CD4-positive, alpha-beta T cell treated with Interleukin-4 for 1 hour (primary cell): ENCODE measurements around the gene SLC2A10.
A peak's percentile ranks its signal among the peaks of the same experiment; 100 is the strongest.

Source experiments
- DNase-seq, 2 donors: peaks; one replicate each; pipeline ENCODE4 v3.0.0-alpha.2; 2020 to 2022

Gene SLC2A10

GRCh38 chr20:46739431-46740213 lies 30.2 kb downstream of the SLC2A10 start:
- no peak for DNase-seq

- DNase-seq = no peak
Observed at GRCh38 chr20:46740214-46740609, 30.8 kb downstream of the SLC2A10 start.

- no peak for DNase-seq
Observed at GRCh38 chr20:46741924-46742668, 32.6 kb downstream of the SLC2A10 start.

- DNase-seq = no peak
Observed at GRCh38 chr20:46742669-46743045, 33.2 kb downstream of the SLC2A10 start.

- no peak for DNase-seq
Observed at GRCh38 chr20:46743088-46743487, 33.6 kb downstream of the SLC2A10 start.

GRCh38 chr20:46746956-46747526 lies 37.6 kb downstream of the SLC2A10 start:
- DNase-seq = no peak

- DNase-seq = no peak
Observed at GRCh38 chr20:46749147-46749546, 39.7 kb downstream of the SLC2A10 start.

GRCh38 chr20:46751856-46752255 lies 42.4 kb downstream of the SLC2A10 start:
- no peak for DNase-seq

GRCh38 chr20:46752728-46753127 lies 43.3 kb downstream of the SLC2A10 start:
- DNase-seq = peak; percentile 31 to 37

GRCh38 chr20:46755483-46756413 lies 46.3 kb downstream of the SLC2A10 start:
- DNase-seq = no peak

- DNase-seq = no peak
Observed at GRCh38 chr20:46756419-46756818, 47.0 kb downstream of the SLC2A10 start.

- no peak for DNase-seq
Observed at GRCh38 chr20:46757135-46757534, 47.7 kb downstream of the SLC2A10 start.

- peak; percentile 57 to 62 for DNase-seq
Observed at GRCh38 chr20:46757754-46758678, 48.6 kb downstream of the SLC2A10 start.

GRCh38 chr20:46758929-46759669 lies 49.6 kb downstream of the SLC2A10 start:
- no peak for DNase-seq

- DNase-seq = no peak
Observed at GRCh38 chr20:46761566-46761965, 52.1 kb downstream of the SLC2A10 start.

- no peak for DNase-seq
Observed at GRCh38 chr20:46764068-46764467, 54.6 kb downstream of the SLC2A10 start.

- DNase-seq = no peak
Observed at GRCh38 chr20:46765506-46766120, 56.2 kb downstream of the SLC2A10 start.

GRCh38 chr20:46767127-46767761 lies 57.8 kb downstream of the SLC2A10 start:
- DNase-seq = no peak

GRCh38 chr20:46770330-46771194 lies 61.1 kb downstream of the SLC2A10 start:
- no peak for DNase-seq
